NAMALWA (cell line): ENCODE data around the gene EYS.
"Not testable (repeated sequence)": the region's sequence is repeated elsewhere in the genome, so short reads cannot be mapped to it uniquely, and the experiment has no call there.

Source experiments
- DNase-seq: peaks from one replicate; pipeline ENCODE4 v3.0.0-alpha.2; 2015; ENCODE audit warnings: low spot score

The EYS gene

GRCh38 chr6:65452333-65452732 lies 254.7 kb downstream of the EYS start:
- DNase-seq, result no peak

- peak; percentile 3 for DNase-seq
Observed at GRCh38 chr6:65450451-65450850, 256.6 kb downstream of the EYS start.

GRCh38 chr6:65449926-65450325 lies 257.1 kb downstream of the EYS start:
- no peak for DNase-seq

- DNase-seq, result no peak
Observed at GRCh38 chr6:65448866-65449265, 258.2 kb downstream of the EYS start.

- no peak for DNase-seq
Observed at GRCh38 chr6:65436281-65436680, 270.7 kb downstream of the EYS start.

- DNase-seq, result no peak
Observed at GRCh38 chr6:65416621-65417020, 290.4 kb downstream of the EYS start.

- no peak for DNase-seq
Observed at GRCh38 chr6:65410309-65410708, 296.7 kb downstream of the EYS start.

- DNase-seq, result no peak
Observed at GRCh38 chr6:65402564-65402963, 304.5 kb downstream of the EYS start.

- DNase-seq, result no peak
Observed at GRCh38 chr6:65399355-65400084, 307.5 kb downstream of the EYS start.

GRCh38 chr6:65398851-65399250 lies 308.2 kb downstream of the EYS start:
- DNase-seq, result no peak

- no peak for DNase-seq
Observed at GRCh38 chr6:65350530-65350929, 356.5 kb downstream of the EYS start.

- not testable (repeated sequence) for DNase-seq
Observed at GRCh38 chr6:65302655-65303054, 404.4 kb downstream of the EYS start.

- no peak for DNase-seq
Observed at GRCh38 chr6:65299236-65299635, 407.8 kb downstream of the EYS start.

GRCh38 chr6:65295812-65296211 lies 411.2 kb downstream of the EYS start:
- DNase-seq, result no peak

GRCh38 chr6:65289491-65289890 lies 417.5 kb downstream of the EYS start:
- no peak for DNase-seq

- DNase-seq, result no peak
Observed at GRCh38 chr6:65285275-65285674, 421.8 kb downstream of the EYS start.

- no peak for DNase-seq
Observed at GRCh38 chr6:65280060-65280459, 427.0 kb downstream of the EYS start.

- no peak for DNase-seq
Observed at GRCh38 chr6:65262241-65262640, 444.8 kb downstream of the EYS start.

GRCh38 chr6:65259982-65260381 lies 447.0 kb downstream of the EYS start:
- DNase-seq, result no peak

- peak; percentile 3 for DNase-seq
Observed at GRCh38 chr6:65259059-65259458, 448.0 kb downstream of the EYS start.

GRCh38 chr6:65253041-65253440 lies 454.0 kb downstream of the EYS start:
- DNase-seq, result no peak

- no peak for DNase-seq
Observed at GRCh38 chr6:65248101-65248610, 458.9 kb downstream of the EYS start.

GRCh38 chr6:65231616-65232015 lies 475.4 kb downstream of the EYS start:
- DNase-seq, result no peak

GRCh38 chr6:65229825-65230224 lies 477.2 kb downstream of the EYS start:
- DNase-seq, result no peak
